Glomerular endothelial cell (primary cell): ENCODE measurements around the gene INHBE. TPM values are rescaled to one million over a fixed set of nuclear protein-coding genes. Genes with fewer than 3 reads are reported as not detected.

Experiments used
- DNase-seq: peaks from one replicate; pipeline ENCODE4 v3.0.0-alpha.2; 2011; ENCODE audit warnings: low read depth, low spot score; ENCODE audit errors: extremely low read depth
- total RNA-seq: library from RNA; depleted of rRNA; stranded (reverse); fragments of >200 nt; gene quantifications from 2 replicates; pipeline ENCODE4 v1.2.3, GENCODE V29; 2015

The INHBE gene
- total RNA-seq, 1 donor from 2014 or later: not detected

GRCh38 chr12:57473886-57474285 is 18.8 kb downstream of the INHBE start:
- DNase-seq: no peak

GRCh38 chr12:57474430-57474829 is 19.3 kb downstream of the INHBE start:
- no peak for DNase-seq

DNA sequence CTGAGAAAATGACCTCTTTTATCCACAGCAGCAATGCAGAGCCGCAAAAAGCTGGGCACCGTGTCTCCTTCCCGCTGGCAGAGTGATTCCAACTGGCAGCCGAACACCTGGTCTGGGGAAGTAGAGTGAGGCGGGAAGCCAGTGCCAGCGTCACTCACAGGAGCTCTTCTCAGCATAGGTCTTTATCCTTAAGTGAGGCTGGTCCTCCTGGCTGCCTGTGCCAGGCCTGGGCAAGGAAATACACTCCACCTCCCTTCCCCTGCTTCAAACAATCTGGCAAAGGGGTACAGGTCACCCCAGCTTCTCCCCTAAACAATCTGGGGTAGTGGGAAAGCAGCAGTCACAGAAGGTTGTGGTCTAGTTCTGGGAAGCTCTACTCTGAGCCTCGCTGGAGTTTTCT is 19.8 kb downstream of the INHBE start:
- no peak for DNase-seq

DNA sequence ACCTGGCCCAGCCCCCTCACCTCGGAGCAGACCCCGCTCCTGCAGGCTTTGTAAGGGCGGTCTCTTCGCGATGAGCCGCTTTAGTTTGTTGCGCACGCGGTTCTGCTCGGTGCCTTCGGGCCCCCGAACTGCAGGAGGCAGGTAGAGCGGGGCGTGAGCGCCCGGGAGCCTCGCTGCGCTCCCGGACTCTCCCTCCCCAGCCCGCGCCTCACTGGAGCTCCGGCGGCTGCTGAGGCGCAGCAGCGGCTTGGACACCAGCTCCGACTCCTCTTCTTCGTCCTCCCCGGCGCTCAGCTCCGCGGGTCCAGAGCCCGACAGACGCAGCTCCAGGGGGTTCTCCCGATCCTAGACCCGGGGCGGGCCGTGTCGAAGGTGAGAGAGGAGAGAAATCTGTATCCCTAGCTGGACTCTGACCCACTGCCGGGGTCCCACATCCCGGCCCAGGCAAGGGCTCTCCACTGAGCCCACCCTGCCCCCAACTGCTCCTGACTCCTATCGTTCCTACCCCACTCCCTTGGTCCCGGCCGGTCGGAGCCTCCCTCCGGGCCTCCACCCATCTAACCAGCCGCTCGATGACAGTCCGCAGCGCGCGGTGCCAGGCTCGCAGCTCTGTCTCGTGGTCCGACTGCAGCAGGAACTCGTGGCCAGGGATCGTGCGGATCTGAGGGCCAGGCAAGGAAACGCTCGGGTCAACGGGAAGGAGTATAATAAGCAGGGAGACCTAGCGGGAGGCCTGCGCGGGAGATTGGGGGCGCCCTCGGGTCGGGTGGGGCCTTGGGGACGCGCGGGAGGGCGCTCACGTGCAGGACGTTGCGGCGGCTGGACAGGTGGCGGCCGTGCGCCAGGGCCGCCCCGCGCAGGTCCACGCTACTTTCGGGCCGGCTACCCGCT is 20.4 kb downstream of the INHBE start:
- DNase-seq: no peak

DNA sequence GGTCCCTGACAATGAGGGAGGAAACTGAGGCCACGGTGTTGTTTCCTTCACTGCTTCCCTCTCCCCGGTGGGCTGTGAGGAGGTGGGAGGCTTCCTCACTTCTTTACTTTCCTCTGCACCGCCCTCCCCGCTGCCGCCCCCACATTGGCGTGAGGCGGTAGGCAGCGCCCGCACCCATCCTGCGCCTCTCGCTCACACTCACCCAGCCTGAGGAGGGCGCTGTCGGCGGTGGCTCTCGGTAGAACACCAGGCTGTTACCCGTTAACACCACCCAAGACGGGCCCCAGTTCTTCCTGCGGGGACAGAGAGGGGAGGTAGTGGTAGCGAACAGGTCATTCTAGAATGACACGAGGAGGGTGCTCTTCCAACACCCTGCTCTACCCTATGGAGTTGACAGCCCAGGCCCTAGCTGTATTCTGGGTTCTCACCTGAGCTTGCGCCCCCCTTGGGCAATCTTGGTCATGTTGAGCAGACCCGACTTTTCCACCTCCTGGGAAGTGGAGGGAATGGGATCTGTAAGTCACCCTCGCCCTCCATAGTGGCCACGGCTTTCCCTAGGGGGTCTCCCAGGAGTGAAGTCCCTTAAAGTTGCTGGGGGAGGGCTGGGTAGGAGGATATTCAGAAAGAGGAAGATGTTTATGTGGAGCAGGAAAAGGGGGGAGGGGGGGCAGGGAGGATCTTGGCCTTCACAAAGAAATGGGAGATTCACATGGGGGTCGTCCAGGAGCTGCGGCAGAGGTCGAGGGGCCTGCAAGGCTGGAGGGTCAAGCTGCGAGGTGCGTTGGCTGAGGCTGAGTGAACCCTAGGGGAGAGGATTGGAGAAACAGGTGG is 21.3 kb downstream of the INHBE start:
- no peak for DNase-seq

DNA sequence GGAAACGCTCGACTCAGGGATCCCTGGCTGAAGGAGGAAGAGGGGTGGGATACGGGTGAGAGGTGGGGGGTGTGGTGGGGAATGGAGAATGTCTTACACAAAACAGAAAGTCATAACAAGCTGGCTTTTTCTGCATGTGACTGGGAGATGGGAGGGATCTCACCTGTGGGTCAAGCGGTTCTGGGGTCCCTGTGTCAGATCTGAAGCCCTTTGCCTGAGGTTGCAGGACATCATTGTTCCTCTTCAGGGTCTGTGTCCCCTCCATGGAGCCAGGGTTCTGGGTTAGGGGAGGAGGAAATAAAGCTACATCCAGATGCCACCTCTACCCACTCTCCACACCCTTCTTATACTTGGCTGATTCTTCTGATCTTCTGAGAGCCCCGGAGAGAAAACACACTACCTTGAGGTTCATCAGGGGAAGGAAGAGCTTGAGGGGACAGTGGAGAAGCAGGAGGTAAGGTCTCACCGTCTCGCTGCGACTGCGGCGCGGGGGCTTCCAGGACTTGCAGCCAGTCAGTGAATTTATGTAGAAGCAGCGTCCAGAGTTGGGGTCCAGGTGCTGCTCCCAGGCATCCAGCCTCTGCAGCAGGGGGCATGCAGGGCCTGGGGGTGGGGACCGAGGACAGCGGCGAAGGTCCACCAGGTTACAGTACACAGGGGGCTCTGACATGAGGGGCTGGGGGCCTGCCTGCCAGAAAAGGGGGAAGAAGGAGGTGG is 22.0 kb downstream of the INHBE start:
- no peak for DNase-seq

DNA sequence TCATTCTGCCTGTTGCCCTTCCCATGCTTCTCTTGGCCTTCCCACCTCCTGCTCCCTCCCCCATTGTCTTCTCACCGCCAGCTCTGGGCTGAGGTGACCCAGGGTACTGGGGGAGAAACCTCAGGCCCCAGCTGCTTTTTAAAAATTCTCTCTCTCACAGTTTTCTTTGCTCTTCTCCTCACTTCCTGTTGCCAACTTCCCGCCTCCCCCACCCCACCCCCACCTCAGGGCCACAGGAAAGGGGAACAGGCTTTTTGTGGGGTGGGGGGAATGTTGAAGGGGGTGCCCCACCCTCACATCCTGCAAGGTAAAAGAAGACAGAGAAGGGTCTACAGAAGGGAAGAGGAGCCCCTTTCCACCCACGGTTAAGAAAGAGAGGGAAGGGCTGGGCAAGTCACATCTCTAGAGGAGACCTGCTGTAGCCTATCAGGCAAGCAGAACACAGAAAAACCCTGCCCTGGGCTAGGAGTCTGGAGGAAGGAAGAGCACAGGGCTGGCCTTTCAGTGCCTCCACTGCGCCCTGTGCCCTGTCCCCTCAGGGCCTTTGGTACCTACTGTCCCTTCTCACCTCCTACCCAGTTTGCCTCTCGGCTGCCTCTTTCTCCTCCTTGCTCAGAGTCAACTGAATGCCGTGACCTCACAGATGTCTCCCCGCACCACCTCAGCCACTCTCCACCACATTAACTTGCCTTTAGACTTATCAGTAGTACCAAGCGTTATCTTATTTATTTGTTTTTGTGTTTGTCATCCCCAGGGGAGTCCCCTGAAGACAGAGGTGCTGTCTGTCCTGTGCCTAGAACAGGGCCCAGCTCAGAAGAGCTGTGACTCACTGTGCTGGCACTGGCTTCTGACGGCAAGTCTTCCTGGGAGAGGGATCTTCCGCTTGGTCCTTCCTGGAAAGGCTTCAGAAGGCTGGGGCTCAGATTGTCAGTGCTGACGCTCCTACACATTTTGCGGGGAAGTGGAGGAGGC is 22.9 kb downstream of the INHBE start:
- DNase-seq: no peak

- no peak for DNase-seq
These were observed 23.9 kb downstream of the INHBE start for GRCh38 chr12:57479043-57479375.

DNA sequence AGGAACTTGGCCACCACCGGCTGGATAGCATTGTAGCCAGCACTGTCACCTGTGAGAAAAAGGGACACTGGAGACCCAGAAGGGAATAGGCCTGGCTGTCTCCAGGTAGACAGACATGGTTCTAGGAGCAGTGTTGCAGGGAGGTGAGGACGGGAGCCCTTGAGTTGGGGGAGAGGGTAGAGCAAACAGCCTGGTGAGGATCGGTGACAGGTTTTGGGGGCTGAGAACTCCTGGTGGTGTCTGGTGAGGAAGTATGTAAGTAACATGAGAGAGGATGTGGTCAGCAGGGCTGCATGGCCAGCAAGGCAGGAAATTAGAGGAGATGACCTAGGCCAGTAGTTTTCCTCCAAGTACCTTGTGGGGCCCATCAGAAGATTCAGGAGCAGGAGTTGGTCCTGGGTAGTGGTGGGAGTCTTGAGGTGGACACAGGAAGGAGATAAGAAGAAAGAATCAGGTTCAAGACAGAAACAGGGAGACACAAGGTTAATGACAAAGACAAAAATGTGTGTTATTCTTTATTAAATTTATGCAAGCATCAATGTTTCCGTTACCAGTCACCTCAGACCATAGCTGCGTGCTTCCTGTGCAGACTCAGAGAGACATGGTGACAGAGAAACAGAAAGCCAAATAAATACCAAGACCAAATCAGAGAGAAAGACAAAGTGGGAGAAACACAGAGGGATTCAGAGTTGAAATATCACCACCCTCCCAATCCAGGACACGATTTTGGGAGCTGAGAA is 24.4 kb downstream of the INHBE start, which contains the start of gene ARHGAP9:
ARHGAP9 (minus strand) TSS at position 491 of the 740 bp plus-strand sequence; CDS start at position 31, 460 bp downstream.
- no peak for DNase-seq

DNA sequence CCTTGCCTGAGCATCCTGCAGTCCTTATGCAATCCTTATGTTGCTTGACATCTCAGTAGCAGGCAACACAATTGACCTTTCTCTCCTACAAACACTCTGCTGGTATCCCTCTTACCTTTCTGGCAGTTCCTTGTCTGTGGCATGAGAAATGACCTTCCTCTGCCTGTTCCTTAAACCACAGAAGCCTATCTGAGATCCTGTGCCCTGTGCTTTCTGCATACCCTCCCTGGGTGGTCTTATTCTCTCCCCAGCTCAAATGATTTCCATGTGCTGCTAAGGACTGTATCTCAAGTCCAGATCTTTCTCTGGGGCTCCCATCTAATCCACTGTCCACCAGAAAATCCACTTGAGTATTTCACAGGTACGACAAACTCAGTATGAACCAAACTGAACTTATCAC is 26.6 kb downstream of the INHBE start:
- no peak for DNase-seq

DNA sequence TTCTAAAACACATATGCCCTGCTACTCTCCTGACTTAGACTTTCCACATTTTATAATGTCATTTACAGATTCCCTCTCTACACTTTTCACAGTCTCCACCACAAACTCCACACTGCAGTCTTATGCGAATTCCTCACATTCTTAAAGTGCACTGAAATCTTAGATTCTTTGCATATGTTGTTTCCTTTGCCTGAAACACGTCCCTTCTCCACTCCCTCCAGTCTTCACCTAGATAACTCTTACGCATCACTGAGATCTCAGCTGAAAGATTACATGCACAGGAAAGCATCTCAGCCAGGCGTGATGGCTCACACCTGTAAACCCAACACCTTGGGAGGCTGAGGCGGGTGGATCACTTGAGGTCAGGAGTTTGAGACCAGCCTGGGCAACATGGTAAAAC is 28.4 kb downstream of the INHBE start:
- DNase-seq: no peak

DNA sequence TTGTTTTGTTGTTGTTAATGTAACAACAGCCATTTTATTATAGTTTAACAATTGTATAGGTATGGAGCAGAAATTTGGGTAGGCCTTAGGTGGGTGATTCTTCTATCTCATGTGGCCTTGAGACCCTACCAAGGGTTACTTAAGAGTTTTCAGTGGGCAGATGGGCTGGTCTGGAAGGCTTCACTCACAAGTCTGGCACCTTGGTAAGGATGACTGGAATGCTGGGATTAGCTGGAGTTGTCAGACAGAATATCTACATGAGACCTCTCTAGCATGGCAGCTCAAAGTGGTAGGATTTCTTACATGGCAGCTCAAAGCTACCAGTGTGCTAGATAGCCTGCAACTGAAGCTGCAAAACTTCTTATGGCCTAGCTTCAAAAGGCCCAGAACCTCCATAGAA is 30.6 kb downstream of the INHBE start:
- DNase-seq: no peak

- DNase-seq: no peak
These were observed 32.0 kb downstream of the INHBE start for GRCh38 chr12:57487055-57487596.

DNA sequence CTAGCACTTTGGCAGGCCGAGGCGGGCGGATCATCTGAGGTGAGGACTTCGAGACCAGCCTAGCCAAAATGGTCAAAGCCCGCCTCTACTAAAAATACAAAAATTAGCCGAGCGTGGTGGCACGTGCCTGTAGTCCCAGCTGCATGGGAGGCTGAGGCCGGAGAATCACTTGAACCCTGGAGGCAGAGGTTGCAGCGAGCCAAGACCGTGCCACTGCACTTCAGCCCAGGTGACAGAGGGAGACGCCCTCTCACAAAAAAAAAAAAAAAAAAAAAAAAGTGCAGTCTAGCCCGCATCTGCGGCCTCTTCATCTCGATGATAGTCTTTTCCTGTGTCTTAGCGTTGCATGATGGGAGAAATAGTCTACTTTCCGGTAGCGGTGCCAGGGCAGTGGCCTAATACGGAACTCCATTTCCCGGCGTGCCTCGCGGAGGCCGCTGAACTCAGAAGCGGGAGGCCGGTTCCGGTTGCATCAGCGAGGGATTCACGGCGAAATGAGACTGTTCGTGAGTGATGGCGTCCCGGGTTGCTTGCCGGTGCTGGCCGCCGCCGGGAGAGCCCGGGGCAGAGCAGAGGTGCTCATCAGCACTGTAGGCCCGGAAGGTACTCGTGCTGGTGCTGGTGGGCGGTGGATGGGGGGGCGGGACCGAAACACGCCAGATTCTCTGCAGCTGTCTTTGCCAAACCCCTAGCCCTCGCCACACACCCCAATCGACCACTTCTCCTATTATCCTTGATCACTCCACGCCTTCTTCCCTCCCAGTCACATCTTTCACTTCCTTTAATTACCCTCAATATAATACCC is 32.7 kb downstream of the INHBE start, which contains the start of gene MARS1:
MARS1 (plus strand) TSS at position 472 of the 805 bp plus-strand sequence; CDS start at position 495, 23 bp downstream.
- DNase-seq: peak; percentile 72

- no peak for DNase-seq
These were observed 33.5 kb downstream of the INHBE start for GRCh38 chr12:57488402-57489156.

DNA sequence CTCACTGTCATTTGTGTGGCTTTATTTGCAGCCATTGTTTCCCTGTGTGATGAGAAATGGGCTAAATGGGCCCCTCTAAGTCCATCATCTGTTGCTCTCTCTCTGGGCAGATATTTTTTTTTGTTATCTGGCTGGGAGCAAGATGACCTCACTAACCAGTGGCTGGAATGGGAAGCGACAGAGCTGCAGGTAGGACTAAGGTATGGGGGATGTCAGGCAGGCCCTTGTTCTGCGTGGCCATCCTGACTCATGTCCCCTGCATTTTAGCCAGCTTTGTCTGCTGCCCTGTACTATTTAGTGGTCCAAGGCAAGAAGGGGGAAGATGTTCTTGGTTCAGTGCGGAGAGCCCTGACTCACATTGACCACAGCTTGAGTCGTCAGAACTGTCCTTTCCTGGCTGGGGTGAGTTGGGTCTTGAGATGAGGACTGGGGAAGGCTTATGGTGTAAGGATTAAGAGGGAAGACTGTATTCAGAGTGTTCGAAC is 34.1 kb downstream of the INHBE start:
- DNase-seq: no peak

DNA sequence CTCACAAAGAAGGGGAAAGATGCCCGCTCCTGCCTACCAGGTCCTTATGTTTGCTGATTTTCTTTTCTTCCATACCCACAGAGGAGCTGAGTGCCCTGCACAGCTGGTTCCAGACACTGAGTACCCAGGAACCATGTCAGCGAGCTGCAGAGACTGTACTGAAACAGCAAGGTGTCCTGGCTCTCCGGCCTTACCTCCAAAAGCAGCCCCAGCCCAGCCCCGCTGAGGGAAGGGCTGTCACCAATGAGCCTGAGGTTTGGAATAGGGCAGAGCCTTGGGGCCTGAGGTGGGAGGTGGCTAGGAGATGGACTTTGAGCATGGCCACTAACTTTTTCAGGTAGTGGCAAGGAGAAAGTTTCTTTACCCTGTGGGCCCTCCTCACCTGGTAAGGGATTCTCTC is 35.0 kb downstream of the INHBE start:
- no peak for DNase-seq
